GM21737 (cell line): ENCODE measurements around the gene HOXB5.

Source experiments
- ATAC-seq: cut with Tn5 transposase; IDR thresholded peaks from one replicate; pipeline ENCODE4 v1.9.1; 2021; ENCODE audit warnings: mild to moderate bottlenecking, moderate library complexity; ENCODE audit not compliant: unreplicated experiment

Gene HOXB5

DNA sequence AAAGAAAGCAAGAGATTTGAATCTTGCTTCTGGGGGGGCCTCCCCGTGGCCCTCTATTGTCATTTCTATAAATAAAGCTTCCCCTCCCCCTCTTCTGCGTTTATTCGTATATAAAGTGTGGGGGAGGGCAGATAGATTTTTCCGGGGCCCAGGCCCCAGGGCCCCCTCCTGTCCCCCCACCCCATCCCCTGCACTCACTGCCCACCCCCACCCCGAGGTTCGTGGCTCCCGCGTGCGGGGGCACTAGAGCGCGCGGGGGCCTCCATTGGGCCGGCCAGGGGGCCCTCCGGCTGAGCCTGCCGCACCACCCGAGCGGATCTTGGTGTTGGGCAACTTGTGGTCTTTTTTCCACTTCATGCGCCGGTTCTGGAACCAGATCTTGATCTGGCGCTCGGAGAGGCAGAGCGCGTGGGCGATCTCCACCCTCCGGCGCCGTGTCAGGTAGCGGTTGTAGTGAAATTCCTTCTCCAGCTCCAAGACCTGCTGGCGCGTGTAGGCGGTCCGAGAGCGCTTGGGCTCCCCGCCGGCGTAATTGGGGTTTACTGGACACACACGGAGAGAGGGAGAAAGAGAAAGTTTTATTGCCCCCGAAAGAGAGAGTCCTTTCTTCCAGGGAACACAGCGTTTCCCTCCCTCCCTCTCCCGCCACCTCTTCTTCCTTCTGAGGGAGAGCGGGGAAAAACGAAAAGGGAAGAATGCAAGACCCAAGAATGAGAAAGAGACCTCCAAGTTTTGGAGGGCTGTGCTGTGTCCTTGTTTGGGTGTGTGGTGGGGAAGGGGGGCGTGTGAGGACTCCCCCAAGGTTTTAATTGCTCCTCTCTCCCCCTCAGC, 16.9 kb downstream of the HOXB5 start:
- ATAC-seq = no peak

GRCh38 chr17:48575673-48576478, 17.7 kb downstream of the HOXB5 start:
- no peak for ATAC-seq

GRCh38 chr17:48575066-48575582, 18.5 kb downstream of the HOXB5 start:
- no peak for ATAC-seq

- ATAC-seq = no peak
Measured at GRCh38 chr17:48574505-48575065, 19.0 kb downstream of the HOXB5 start.

DNA sequence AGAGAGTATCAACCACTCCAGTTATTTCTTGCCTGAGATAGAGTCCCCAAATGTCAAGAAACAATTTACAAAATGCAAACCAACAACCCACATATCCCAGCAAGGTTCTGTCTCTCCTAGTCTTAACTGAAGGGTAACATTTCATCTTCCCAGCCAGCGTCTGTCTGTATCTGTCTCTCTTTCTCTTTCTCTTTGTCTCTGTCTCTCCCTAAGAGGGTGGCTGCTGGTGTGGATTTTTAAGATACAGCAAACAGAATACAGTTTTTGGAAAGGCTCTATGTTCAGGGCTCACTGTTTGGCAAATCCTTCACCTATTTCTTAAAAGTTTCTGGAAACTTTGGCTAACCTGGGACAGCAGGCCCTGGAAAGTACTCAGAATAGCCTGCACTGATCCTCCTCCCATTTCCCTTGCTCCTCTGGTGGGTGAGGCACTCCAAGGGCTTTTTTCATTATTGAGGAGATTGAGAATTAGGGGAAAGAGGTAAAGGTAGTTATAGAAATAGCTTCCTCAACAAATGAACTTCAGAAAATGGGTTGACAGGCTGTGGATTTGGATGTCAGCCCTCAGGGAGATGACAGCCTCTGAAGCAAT, 21.7 kb downstream of the HOXB5 start:
- ATAC-seq = no peak

GRCh38 chr17:48571024-48571818, 22.4 kb downstream of the HOXB5 start:
- ATAC-seq = no peak

- no peak for ATAC-seq
Measured at GRCh38 chr17:48570325-48571023, 23.1 kb downstream of the HOXB5 start.

GRCh38 chr17:48569674-48570324, 23.8 kb downstream of the HOXB5 start:
- ATAC-seq = no peak

DNA sequence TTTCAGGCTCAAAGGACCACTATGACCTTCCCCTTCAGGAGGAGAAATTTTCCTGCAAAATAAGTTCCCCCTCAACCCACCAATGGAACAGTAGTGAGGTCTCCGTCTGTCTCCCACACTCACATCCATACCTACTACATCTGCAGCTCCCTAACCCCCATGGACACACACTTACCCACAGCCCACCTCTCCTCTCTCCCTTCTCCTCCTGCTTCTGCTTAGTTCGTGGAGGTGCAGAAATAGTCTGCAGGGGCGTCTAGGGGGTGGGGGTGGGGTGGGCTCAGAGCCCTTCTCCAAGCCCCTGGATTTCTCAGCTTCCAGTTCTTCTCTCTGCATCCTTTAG, 24.4 kb downstream of the HOXB5 start:
- no peak for ATAC-seq

GRCh38 chr17:48568499-48569239, 24.9 kb downstream of the HOXB5 start:
- no peak for ATAC-seq

- no peak for ATAC-seq
Measured at GRCh38 chr17:48567646-48568354, 25.8 kb downstream of the HOXB5 start.

DNA sequence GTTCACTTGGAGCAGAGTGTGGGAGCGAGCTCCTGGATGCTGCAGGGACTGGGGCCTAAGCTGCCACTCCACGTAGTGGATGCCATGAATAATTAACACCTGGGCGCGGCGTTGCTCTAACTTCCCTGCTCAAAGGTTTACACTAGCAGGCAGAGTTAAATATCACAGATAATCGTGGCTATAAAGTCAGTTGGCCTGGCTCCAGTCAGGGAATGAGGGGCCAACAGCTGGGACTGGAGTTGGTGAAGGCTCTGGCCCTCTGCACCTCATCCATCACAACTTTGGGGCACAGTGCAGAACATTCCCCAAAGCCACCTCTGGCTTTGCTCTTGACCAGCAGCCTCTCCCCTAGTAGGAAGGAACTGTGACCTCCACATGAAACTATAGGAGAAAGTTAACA, 26.4 kb downstream of the HOXB5 start:
- no peak for ATAC-seq

DNA sequence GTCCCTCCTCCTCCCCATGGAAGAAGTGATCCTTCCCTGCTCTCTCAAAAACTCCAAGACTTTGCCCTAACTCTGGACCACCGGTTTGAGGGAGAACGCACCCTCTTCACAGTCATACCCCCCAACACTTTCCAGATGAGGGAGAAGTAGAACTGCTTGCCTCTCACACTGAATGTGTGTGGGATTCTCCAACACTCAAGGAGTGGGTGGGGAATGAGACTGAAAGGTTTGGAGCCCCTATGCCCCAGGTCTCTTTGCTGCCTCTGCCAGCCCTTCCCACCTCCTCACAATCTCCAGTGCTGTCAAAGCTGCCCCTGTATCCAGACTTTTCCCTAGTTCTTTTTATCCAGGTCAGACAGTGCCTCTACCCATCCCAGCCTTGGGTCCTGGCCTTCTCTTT, 26.9 kb downstream of the HOXB5 start:
- no peak for ATAC-seq

DNA sequence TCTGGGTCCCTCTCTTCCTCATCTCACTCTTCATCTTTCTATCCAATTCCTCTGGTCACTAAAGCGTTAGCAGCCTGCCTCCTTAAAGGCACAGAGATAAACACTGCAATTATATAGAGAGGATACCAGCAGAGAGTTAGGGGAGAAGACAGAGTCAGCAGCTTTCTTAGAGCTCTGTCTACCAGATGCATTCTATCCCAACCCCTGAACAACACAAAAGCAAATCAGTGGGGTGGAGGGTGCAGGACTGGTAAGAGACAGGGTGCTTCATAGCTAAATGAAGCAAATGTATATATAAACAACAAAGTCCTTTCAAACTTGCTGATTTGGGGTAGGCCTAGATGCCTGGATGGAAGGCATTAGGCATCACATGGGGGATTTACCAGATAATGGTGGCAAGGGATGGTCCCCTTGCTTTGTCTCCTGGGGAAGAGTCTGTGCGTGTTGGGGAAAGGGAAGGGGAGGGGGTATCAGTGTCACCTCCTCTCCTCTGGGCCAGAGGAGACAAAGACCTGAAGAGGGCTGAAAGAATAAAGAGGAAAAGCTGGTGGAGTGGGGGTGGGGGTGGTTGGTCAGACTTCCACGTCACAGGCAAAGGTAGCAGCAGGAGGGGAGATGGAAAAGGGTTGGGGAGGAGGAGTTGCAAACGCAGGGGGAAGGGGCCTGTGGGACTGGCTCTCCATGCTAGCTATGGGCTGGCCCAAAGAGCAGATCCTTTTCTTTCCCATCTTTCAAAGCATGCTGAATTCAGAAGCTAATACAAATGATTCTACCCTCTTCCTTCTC, 27.5 kb downstream of the HOXB5 start:
- no peak for ATAC-seq

DNA sequence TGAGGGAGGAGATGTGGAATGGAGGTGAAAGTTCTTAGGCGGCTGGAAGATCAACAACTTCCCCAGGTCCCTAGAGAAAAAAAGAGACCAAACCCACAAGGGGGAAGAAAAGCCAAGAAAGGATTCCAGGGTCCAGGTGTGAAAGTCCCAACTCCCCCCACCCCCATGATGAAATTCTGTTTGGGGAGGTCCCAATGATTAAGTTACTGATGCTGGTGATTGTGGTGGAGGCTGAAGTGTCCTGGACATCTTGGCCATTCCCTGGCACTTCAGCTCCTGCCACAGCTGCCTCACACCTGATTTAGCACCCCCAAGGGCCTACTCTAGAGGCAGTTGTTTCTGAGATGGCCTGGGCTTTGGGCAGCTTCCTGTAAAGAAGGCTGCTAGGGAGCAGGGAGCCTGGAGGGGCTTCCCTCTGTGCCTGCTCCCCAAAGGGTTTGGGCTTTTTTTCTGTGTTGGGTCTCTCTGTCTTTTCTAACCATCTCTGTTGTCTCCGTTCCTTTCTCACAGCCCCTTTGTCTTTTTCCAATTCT, 28.5 kb downstream of the HOXB5 start:
- ATAC-seq = no peak

DNA sequence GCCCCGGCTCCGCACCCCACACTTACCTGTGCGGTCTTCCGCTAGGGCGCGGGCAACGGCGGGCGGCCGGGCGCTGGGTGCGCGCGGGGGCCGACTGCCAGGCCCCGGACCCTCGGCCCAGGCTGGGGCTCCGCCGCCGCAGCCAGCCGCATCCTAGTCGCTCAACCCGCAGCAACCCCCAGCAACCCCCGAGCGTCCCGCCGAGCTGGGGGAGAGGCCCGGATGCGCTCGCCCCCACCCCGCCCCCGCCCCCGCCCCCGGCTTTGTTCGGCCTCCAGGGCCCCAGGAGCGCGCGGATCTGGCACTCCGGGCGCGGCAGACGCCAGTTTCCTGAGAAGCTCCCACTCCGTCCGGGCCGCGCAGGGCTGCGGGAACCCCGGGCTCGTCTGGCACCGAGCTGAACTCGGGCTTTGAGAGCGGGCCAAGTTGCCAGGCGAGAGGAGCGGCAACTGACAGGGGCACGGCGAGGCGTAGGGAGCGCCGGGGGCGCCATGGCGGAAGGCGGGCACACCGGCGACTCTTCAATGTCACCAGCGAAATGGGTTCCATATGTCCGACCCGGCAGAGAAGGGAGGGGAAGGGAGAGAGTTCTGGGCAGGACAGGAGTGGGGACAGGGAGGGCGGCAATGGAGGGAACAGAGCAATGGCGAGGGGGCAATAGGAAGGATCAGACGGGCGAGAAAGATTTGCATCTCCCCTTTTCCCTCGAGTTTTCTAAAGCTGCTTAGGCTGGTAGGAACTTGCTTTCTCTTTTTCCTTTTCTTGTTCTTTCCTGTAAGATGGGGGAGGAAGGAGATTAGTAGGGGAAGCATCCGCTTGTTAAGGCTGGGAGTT, 29.2 kb downstream of the HOXB5 start:
- no peak for ATAC-seq
